Spleen (tissue), 7 donors: ENCODE measurements around the gene PHACTR1.

Source experiments
- POLR2A ChIP-seq, 3 donors: fragments of 450-650 bp; IDR thresholded peaks; one replicate each; pipeline ENCODE4 v1.5.1; 2017; ENCODE audit warnings: antibody characterized with exemption in 3 of 3, mild to moderate bottlenecking in 1 of 3
- TF ChIP-seq, protein P1 (sequence below), 11 experiments: fragments of 200-600 bp in 7 of 11; fragments of 450-650 bp in 4 of 11; sonication (generic) in 4 of 11; IDR thresholded peaks in 8 of 11; conservative IDR thresholded peaks in 3 of 11; 1 replicate in 7 of 11; 2 replicates in 4 of 11; pipeline versions ENCODE4 v1.4.0 to v1.8.0; 2016 to 2021; ENCODE audit warnings: antibody characterized with exemption in 11 of 11, inconsistent platforms in 4 of 11, mild to moderate bottlenecking in 1 of 11
- donor health status: DM: no; HTN: no; CAD: no; lungs with moderate emphysema.
- donor health status: DM: no; HTN: no; CAD: no.
- donor health status: DM: no; HTN: no; CAD: no.

DNA sequence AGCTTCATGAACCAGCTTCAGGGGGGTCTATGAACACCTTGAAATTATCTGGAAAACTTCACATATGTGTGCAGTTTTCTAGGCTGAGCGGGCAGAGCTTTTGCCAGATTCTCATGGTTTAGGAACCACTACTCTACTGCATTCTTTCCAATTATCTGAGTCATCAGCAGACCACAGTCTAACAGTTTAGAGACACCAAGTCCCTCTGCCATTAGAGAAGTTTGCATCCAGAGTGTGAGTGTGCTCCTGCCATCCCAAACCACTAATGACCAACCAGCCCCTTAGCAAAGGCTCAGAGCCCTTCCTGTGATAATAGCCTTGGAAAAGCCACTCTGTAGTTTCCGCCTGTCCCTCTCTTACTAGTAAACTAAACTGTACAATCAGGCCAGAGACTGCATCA lies 96.8 kb downstream of the PHACTR1 start:
- TF ChIP-seq, protein P1, sequence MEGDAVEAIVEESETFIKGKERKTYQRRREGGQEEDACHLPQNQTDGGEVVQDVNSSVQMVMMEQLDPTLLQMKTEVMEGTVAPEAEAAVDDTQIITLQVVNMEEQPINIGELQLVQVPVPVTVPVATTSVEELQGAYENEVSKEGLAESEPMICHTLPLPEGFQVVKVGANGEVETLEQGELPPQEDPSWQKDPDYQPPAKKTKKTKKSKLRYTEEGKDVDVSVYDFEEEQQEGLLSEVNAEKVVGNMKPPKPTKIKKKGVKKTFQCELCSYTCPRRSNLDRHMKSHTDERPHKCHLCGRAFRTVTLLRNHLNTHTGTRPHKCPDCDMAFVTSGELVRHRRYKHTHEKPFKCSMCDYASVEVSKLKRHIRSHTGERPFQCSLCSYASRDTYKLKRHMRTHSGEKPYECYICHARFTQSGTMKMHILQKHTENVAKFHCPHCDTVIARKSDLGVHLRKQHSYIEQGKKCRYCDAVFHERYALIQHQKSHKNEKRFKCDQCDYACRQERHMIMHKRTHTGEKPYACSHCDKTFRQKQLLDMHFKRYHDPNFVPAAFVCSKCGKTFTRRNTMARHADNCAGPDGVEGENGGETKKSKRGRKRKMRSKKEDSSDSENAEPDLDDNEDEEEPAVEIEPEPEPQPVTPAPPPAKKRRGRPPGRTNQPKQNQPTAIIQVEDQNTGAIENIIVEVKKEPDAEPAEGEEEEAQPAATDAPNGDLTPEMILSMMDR (IDR thresholded peaks at IDR 0.05 in 8 of 11, conservative IDR thresholded peaks at IDR 0.05 in 3 of 11): no peak
- no peak for TF ChIP-seq POLR2A (IDR thresholded peaks at IDR 0.05)
